D721Med (cell line): ENCODE results near the gene PLA2G6.

Source experiments
- DNase-seq: peaks from one replicate; pipeline ENCODE4 v3.0.0; 2011; ENCODE audit warnings: low spot score; ENCODE audit not compliant: insufficient read length
- FAIRE-seq: peaks from 2 replicates; lab custom pipeline; 2011; peaks lifted over from hg19 to GRCh38; lab: Jason Lieb, UNC
- CTCF ChIP-seq: IDR thresholded peaks from 2 replicates; pipeline ENCODE4 v1.5.1; 2012; ENCODE audit warnings: mild to moderate bottlenecking, control low read depth; ENCODE audit not compliant: insufficient read depth; ENCODE audit errors: missing control alignments

Gene PLA2G6

DNA sequence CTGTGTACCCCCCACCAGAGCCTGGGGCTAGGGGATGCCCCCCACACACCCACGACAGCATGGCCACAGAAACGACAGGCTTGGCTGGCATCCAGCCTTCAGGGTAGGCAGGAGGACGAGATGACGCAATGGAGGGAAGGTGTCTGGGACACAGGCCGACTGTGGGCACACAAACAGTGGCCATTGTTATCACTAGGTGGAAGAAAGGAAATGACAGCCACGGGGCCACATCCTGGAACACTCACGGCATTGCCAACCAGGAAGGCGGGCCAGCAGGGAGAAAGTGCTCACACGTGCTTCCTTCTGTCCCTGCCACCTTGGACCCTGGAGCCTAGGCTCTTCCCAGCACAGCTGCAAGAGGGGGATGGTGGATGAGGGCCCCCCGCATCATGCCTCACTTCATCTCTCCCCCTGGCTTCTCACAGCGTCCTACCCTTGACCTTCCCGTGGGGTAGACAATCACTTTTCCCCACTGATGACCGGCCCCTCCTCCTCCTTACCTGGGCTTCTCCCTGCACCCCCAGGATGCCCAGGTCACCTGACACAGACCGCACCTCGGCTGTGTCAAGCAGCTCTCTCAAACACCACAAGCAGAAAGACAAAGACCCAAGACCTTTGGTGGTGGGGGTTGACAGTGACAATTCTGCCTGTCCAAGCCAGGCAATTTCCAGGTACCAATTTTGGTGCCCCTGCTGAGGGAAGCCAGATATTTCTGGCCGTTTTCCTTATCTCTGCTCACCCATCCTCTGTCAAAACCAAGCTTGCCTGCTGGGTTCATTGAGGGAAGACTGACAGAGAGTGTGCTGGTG lies 8.6 kb downstream of the PLA2G6 start:
- TF ChIP-seq CTCF, result no peak
- DNase-seq (no peak), FAIRE-seq (no peak)

GRCh38 chr22:38171927-38172831 lies 9.5 kb downstream of the PLA2G6 start:
- no peak for DNase-seq
- no peak for TF ChIP-seq CTCF
- FAIRE-seq, result no peak

DNA sequence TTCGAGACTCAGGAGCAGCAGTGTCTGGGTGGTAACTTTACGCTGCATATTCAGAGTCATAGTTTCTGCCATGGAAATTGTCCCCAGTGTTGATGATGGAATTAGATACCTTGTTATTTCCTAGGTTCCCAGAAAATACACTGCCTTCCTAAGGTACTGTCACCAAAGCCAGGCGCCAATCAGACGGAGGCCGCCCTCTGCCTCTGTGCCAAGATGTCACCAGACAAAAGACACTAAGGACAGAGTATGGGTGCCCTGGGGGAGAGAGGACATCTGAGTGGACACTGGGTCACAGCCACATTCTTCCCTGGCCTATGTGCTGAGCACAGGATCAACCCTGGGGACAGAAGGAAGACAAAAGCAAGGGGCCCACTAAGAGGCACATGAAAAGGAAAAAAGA lies 11.2 kb downstream of the PLA2G6 start:
- no peak for TF ChIP-seq CTCF
- DNase-seq, result no peak
- no peak for FAIRE-seq

DNA sequence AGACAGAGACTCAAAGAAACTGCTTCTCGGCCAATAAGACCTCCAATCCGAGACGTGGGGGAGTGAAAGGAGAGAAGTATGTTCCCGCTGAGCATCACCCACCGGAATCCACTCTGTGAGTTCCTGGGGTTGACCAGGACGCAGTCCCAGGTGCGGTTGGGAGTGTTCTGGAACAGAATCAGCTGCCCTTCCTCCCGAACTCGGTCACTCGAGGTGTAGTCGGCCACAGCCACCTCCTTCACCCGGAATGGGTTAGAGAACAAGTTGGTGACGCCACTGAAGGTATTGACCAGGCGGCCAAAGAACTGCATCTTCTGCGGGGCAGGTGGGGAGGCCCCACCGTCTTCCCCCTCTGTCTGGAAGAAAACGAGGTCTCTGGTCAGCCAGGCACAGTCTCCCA lies 12.5 kb downstream of the PLA2G6 start:
- FAIRE-seq (no peak), DNase-seq (no peak)
- TF ChIP-seq CTCF, result no peak

DNA sequence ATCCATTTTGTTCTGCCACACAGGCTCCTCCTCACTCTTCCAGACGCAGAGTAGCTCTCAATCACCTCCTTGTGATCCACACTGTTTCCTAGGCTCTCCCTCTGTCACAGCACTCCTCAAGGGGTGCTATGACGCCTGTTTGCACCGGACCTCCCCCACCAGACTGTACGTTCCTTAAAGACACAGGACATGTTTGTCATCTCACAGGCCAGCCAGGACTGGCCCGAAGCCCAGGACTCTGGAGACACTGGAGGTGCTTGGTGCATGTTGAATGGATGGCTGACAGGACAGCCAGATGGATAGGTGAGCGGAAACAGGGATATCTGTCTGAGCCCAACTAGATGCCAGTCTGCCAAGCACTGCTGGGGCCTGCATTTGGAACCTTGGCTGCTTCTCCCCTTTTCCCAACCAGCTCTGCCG lies 13.6 kb downstream of the PLA2G6 start:
- no peak for TF ChIP-seq CTCF
- FAIRE-seq (no peak), DNase-seq (no peak)

- TF ChIP-seq CTCF, result no peak
- FAIRE-seq (no peak), DNase-seq (no peak)
These were observed 15.6 kb downstream of the PLA2G6 start for GRCh38 chr22:38165922-38166593.
